SIG-M5 treated with dmso at 0.1 percent for 504 hours (cell line): Measurements from ENCODE around the gene ASCL4.

Source experiments
- DNase-seq: peaks from one replicate; lab custom pipeline; 2025; ENCODE audit not compliant: unreplicated experiment; lab: John Stamatoyannopoulos, UW

The ASCL4 gene

GRCh38 chr12:107778383-107779025 lies 4.0 kb downstream of the ASCL4 start:
- DNase-seq = peak; percentile 82

- peak; percentile 84 for DNase-seq
These were observed 4.8 kb downstream of the ASCL4 start for GRCh38 chr12:107779077-107779831.

- DNase-seq = peak; percentile 57
These were observed 5.8 kb downstream of the ASCL4 start for GRCh38 chr12:107780298-107780697.

- DNase-seq = no peak
These were observed 7.6 kb downstream of the ASCL4 start for GRCh38 chr12:107782067-107782466.

GRCh38 chr12:107783406-107784376 lies 9.2 kb downstream of the ASCL4 start:
- peak; percentile 47 for DNase-seq

- DNase-seq = no peak
These were observed 13.8 kb downstream of the ASCL4 start for GRCh38 chr12:107788281-107788680.

- DNase-seq = no peak
These were observed 14.4 kb downstream of the ASCL4 start for GRCh38 chr12:107788690-107789458.

- no peak for DNase-seq
These were observed 17.1 kb downstream of the ASCL4 start for GRCh38 chr12:107791465-107792089.

GRCh38 chr12:107794451-107794850 lies 19.9 kb downstream of the ASCL4 start:
- no peak for DNase-seq

- DNase-seq = no peak
These were observed 24.1 kb downstream of the ASCL4 start for GRCh38 chr12:107798580-107798979.

- no peak for DNase-seq
These were observed 26.6 kb downstream of the ASCL4 start for GRCh38 chr12:107801150-107801549.

- no peak for DNase-seq
These were observed 28.6 kb downstream of the ASCL4 start for GRCh38 chr12:107803092-107803491.

- no peak for DNase-seq
These were observed 31.1 kb downstream of the ASCL4 start for GRCh38 chr12:107805488-107806180.

GRCh38 chr12:107807471-107808150 lies 33.1 kb downstream of the ASCL4 start:
- no peak for DNase-seq

- DNase-seq = no peak
These were observed 42.7 kb downstream of the ASCL4 start for GRCh38 chr12:107817250-107817649.

GRCh38 chr12:107818984-107819383 lies 44.5 kb downstream of the ASCL4 start:
- DNase-seq = no peak

GRCh38 chr12:107822356-107822755 lies 47.9 kb downstream of the ASCL4 start:
- DNase-seq = no peak
